WTC11 (cell line): ENCODE results near the gene SWT1. TPM values are rescaled to one million over a fixed set of nuclear protein-coding genes. Genes with fewer than 3 reads are reported as not detected.

Experiments used
- ATF6 ChIP-seq: sonication (generic); formaldehyde crosslinking; IDR thresholded peaks from 2 replicates; pipeline ENCODE4 v1.8.1; 2023; ENCODE audit warnings: mild to moderate bottlenecking, missing genetic modification reagents
- E2F1 ChIP-seq: sonication (generic); formaldehyde crosslinking; IDR thresholded peaks from 2 replicates; pipeline ENCODE4 v1.8.0; 2022; ENCODE audit warnings: mild to moderate bottlenecking, missing genetic modification reagents
- ELF4 ChIP-seq: sonication (generic); formaldehyde crosslinking; IDR thresholded peaks from 2 replicates; pipeline ENCODE4 v1.8.1; 2022; ENCODE audit warnings: low read depth, mild to moderate bottlenecking, moderate library complexity, missing genetic modification reagents
- ERG ChIP-seq: fragments of 250-450 bp; sonication (Bioruptor Pico); IDR thresholded peaks from 2 replicates; pipeline ENCODE4 v1.8.0; 2021; ENCODE audit warnings: mild to moderate bottlenecking
- IRF1 ChIP-seq: sonication (generic); formaldehyde crosslinking; IDR thresholded peaks from 2 replicates; pipeline ENCODE4 v1.8.0; 2023; ENCODE audit warnings: missing genetic modification reagents
- IRF2 ChIP-seq: sonication (generic); formaldehyde crosslinking; IDR thresholded peaks from 2 replicates; pipeline ENCODE4 v1.8.0; 2022; ENCODE audit warnings: low read depth, missing genetic modification reagents, borderline replicate concordance
- NR1H2 ChIP-seq: sonication (generic); formaldehyde crosslinking; IDR thresholded peaks from 2 replicates; pipeline ENCODE4 v1.9.0; 2021; ENCODE audit warnings: mild to moderate bottlenecking, moderate library complexity, missing genetic modification reagents
- SMAD3 ChIP-seq: sonication (generic); formaldehyde crosslinking; IDR thresholded peaks from 2 replicates; pipeline ENCODE4 v1.8.0; 2022; ENCODE audit warnings: missing genetic modification reagents, mild to moderate bottlenecking, borderline replicate concordance
- ZNF281 ChIP-seq: sonication (generic); formaldehyde crosslinking; IDR thresholded peaks from 2 replicates; pipeline ENCODE4 v1.8.0; 2023; ENCODE audit warnings: mild to moderate bottlenecking, missing genetic modification reagents
- ZNF425 ChIP-seq: fragments of 250-450 bp; sonication (Bioruptor Pico); conservative IDR thresholded peaks from 2 replicates; pipeline ENCODE4 v1.9.0; 2021; ENCODE audit warnings: mild to moderate bottlenecking
- total RNA-seq: library from RNA; stranded (reverse); gene quantifications from 3 replicates; pipeline ENCODE4 v1.2.3, GENCODE V29; 2021
- TF ChIP-seq, protein P1 (sequence below): sonication (generic); formaldehyde crosslinking; IDR thresholded peaks from 2 replicates; pipeline ENCODE4 v1.8.0; 2022; ENCODE audit warnings: mild to moderate bottlenecking, missing genetic modification reagents
- TF ChIP-seq, protein P2 (sequence below): fragments of 250-450 bp; sonication (Bioruptor Pico); IDR thresholded peaks from 2 replicates; pipeline ENCODE4 v1.9.0; 2021; ENCODE audit warnings: moderate library complexity, mild to moderate bottlenecking, inconsistent platforms, borderline replicate concordance
- TF ChIP-seq, protein P3 (sequence below): fragments of 250-450 bp; sonication (Bioruptor Pico); IDR thresholded peaks from 2 replicates; pipeline ENCODE4 v1.9.0; 2021; ENCODE audit warnings: mild to moderate bottlenecking
- TF ChIP-seq, protein P4 (sequence below): sonication (generic); formaldehyde crosslinking; conservative IDR thresholded peaks from 2 replicates; pipeline ENCODE4 v1.8.1; 2022; ENCODE audit warnings: mild to moderate bottlenecking, missing genetic modification reagents
- TF ChIP-seq, protein P5 (sequence below): sonication (generic); formaldehyde crosslinking; IDR thresholded peaks from 2 replicates; pipeline ENCODE4 v1.8.1; 2023; ENCODE audit warnings: mild to moderate bottlenecking, missing genetic modification reagents

Gene SWT1
- total RNA-seq, 1 experiment from 2014 or later, result 5.8 TPM

GRCh38 chr1:185237661-185238060 is 80.7 kb downstream of the SWT1 start (continued):
- TF ChIP-seq E2F1 (CRISPR knock-in tag) (no peak), ZNF281 (CRISPR knock-in tag) (no peak), SMAD3 (CRISPR knock-in tag) (no peak), ELF4 (CRISPR knock-in tag) (no peak), IRF1 (no peak), IRF2 (CRISPR knock-in tag) (no peak), ATF6 (CRISPR knock-in tag) (no peak), ERG (CRISPR knock-in tag) (no peak), NR1H2 (no peak), ZNF425 (CRISPR knock-in tag) (no peak)
- TF ChIP-seq, protein P1, sequence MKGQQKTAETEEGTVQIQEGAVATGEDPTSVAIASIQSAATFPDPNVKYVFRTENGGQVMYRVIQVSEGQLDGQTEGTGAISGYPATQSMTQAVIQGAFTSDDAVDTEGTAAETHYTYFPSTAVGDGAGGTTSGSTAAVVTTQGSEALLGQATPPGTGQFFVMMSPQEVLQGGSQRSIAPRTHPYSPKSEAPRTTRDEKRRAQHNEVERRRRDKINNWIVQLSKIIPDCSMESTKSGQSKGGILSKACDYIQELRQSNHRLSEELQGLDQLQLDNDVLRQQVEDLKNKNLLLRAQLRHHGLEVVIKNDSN, result no peak
- TF ChIP-seq, protein P2, sequence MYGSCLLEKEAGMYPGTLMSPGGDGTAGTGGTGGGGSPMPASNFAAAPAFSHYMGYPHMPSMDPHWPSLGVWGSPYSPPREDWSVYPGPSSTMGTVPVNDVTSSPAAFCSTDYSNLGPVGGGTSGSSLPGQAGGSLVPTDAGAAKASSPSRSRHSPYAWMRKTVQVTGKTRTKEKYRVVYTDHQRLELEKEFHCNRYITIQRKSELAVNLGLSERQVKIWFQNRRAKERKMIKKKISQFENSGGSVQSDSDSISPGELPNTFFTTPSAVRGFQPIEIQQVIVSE (CRISPR knock-in tag), result no peak
- TF ChIP-seq, protein P3, sequence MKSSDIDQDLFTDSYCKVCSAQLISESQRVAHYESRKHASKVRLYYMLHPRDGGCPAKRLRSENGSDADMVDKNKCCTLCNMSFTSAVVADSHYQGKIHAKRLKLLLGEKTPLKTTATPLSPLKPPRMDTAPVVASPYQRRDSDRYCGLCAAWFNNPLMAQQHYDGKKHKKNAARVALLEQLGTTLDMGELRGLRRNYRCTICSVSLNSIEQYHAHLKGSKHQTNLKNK, result no peak
- TF ChIP-seq, protein P4, sequence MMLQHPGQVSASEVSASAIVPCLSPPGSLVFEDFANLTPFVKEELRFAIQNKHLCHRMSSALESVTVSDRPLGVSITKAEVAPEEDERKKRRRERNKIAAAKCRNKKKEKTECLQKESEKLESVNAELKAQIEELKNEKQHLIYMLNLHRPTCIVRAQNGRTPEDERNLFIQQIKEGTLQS (CRISPR knock-in tag), result no peak
- TF ChIP-seq, protein P5, sequence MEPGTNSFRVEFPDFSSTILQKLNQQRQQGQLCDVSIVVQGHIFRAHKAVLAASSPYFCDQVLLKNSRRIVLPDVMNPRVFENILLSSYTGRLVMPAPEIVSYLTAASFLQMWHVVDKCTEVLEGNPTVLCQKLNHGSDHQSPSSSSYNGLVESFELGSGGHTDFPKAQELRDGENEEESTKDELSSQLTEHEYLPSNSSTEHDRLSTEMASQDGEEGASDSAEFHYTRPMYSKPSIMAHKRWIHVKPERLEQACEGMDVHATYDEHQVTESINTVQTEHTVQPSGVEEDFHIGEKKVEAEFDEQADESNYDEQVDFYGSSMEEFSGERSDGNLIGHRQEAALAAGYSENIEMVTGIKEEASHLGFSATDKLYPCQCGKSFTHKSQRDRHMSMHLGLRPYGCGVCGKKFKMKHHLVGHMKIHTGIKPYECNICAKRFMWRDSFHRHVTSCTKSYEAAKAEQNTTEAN (CRISPR knock-in tag), result no peak
